IMR-90 (cell line): ENCODE data around the gene DNM3. TPM values are rescaled to one million over a fixed set of nuclear protein-coding genes. Genes with fewer than 3 reads are reported as not detected.

Experiments
- ATAC-seq: fragments of 200-7000 bp; cut with Tn5 transposase; 2 replicates; pipeline ENCODE4 v1.9.1; 2020; ENCODE audit warnings: low read depth, mild to moderate bottlenecking, moderate library complexity
- BruUV-seq: library from RNA; stranded (reverse); fragments of 400-500 nt; replicated peaks from 2 replicates; lab custom pipeline; 2021; lab: Mats Ljungman, UMichigan
- CTCF ChIA-PET: fragments of 300-600 bp; formaldehyde crosslinking; extraction: SDS; loops from one replicate; lab custom pipeline; 2021; ENCODE audit warnings: antibody characterized with exemption; lab: Yijun Ruan, JAX
- POLR2A ChIA-PET: fragments of 300-600 bp; sonication (Branson Sonifier 250); formaldehyde crosslinking; loops from one replicate; lab custom pipeline; 2022; ENCODE audit warnings: antibody characterized with exemption; ENCODE audit not compliant: unreplicated experiment; lab: Charles Lee
- DNase-seq: peaks from one replicate; pipeline ENCODE4 v3.0.0; 2013
- H2AFZ ChIP-seq: replicated peaks from 2 replicates; pipeline ENCODE3; 2013; ENCODE audit warnings: low read length, mild to moderate bottlenecking; ENCODE audit not compliant: poor library complexity
- H2AK5ac ChIP-seq: 2 replicates; pipeline ENCODE4 v1.6.1; 2013; ENCODE audit warnings: low read depth, low read length, inconsistent platforms
- H2AK9ac ChIP-seq: replicated peaks from 2 replicates; pipeline ENCODE3; 2013; ENCODE audit warnings: mild to moderate bottlenecking, low read depth, low read length, moderate library complexity; ENCODE audit not compliant: poor library complexity
- H2BK120ac ChIP-seq: 2 replicates; pipeline ENCODE4 v1.6.1; 2013; ENCODE audit warnings: low read depth, low read length, inconsistent platforms
- H2BK15ac ChIP-seq: 3 replicates; pipeline ENCODE4 v1.6.1; 2013; ENCODE audit warnings: low read depth, low read length, inconsistent platforms
- H2BK20ac ChIP-seq: 2 replicates; pipeline ENCODE4 v1.6.1; 2013; ENCODE audit warnings: low read depth, mild to moderate bottlenecking, inconsistent platforms, low read length, moderate library complexity
- H2BK5ac ChIP-seq: 2 replicates; pipeline ENCODE4 v1.6.1; 2013; ENCODE audit warnings: mild to moderate bottlenecking, low read depth, low read length, inconsistent platforms; ENCODE audit not compliant: poor library complexity, severe bottlenecking
- H3K14ac ChIP-seq: replicated peaks from 2 replicates; pipeline ENCODE4 v1.6.1; 2013; ENCODE audit warnings: low read depth, low read length, inconsistent platforms
- H3K18ac ChIP-seq: 2 replicates; pipeline ENCODE4 v1.6.1; 2013; ENCODE audit warnings: low read depth, low read length, control low read depth
- H3K23ac ChIP-seq: 2 replicates; pipeline ENCODE4 v1.6.1; 2013; ENCODE audit warnings: low read depth, low read length, inconsistent platforms
- H3K27ac ChIP-seq: 2 replicates; pipeline ENCODE4 v1.5.1; 2013; ENCODE audit warnings: mild to moderate bottlenecking, control low read depth, low read length; ENCODE audit not compliant: insufficient read depth
- H3K27me3 ChIP-seq: 2 replicates; pipeline ENCODE4 v1.6.1; 2013; ENCODE audit warnings: low read length; ENCODE audit not compliant: control insufficient read depth, insufficient read depth
- H3K36me3 ChIP-seq: 2 replicates; pipeline ENCODE4 v1.6.1; 2013; ENCODE audit warnings: low read length, mixed read lengths; ENCODE audit not compliant: control insufficient read depth, insufficient read depth
- H3K4ac ChIP-seq: 2 replicates; pipeline ENCODE4 v1.6.1; 2013; ENCODE audit warnings: low read depth, low read length, inconsistent platforms
- H3K4me1 ChIP-seq: 2 replicates; pipeline ENCODE4 v1.6.1; 2013; ENCODE audit warnings: low read length, mixed read lengths; ENCODE audit not compliant: control insufficient read depth, insufficient read depth
- H3K4me2 ChIP-seq: 2 replicates; pipeline ENCODE4 v1.6.1; 2013; ENCODE audit warnings: low read depth, mild to moderate bottlenecking, control low read depth, low read length, moderate library complexity
- H3K4me3 ChIP-seq: 2 replicates; pipeline ENCODE4 v1.5.1; 2013; ENCODE audit warnings: low read depth, mild to moderate bottlenecking, control low read depth, low read length, moderate library complexity; ENCODE audit not compliant: insufficient read depth
- H3K56ac ChIP-seq: 2 replicates; pipeline ENCODE4 v1.6.1; 2013; ENCODE audit warnings: low read length, inconsistent platforms; ENCODE audit not compliant: insufficient read depth; ENCODE audit errors: extremely low read depth
- H3K79me1 ChIP-seq, 2 experiments: 2 replicates each; pipeline ENCODE4 v1.6.1; 2013; ENCODE audit warnings: low read length in 2 of 2, inconsistent platforms in 1 of 2, low read depth in 1 of 2
- H3K9ac ChIP-seq: 2 replicates; pipeline ENCODE4 v1.6.1; 2013; ENCODE audit warnings: low read depth, low read length, control low read depth
- H3K9me1 ChIP-seq: 2 replicates; pipeline ENCODE4 v1.6.1; 2013; ENCODE audit warnings: low read length, inconsistent platforms; ENCODE audit not compliant: insufficient read depth
- H3K9me3 ChIP-seq: 2 replicates; pipeline ENCODE4 v1.6.1; 2013; ENCODE audit warnings: low read length; ENCODE audit not compliant: control insufficient read depth, insufficient read depth
- H4K20me1 ChIP-seq: 2 replicates; pipeline ENCODE4 v1.6.1; 2013; ENCODE audit warnings: low read length, inconsistent platforms; ENCODE audit not compliant: insufficient read depth
- H4K5ac ChIP-seq: 2 replicates; pipeline ENCODE4 v1.6.1; 2013; ENCODE audit warnings: mild to moderate bottlenecking, low read depth, low read length, control low read depth
- H4K8ac ChIP-seq, 2 experiments: 2 replicates each; pipeline ENCODE4 v1.6.1; 2013; ENCODE audit warnings: low read depth in 2 of 2, low read length in 2 of 2, control low read depth in 1 of 2, inconsistent platforms in 1 of 2
- H4K91ac ChIP-seq: 2 replicates; pipeline ENCODE4 v1.6.1; 2013; ENCODE audit warnings: low read depth, low read length, inconsistent platforms; ENCODE audit not compliant: insufficient read depth
- BHLHE40 ChIP-seq: fragments of 150-350 bp; IDR thresholded peaks from 2 replicates; pipeline ENCODE4 v1.6.1; 2016; ENCODE audit warnings: mild to moderate bottlenecking, low read depth, low read length
- CEBPB ChIP-seq: IDR thresholded peaks from 2 replicates; pipeline ENCODE4 v1.6.1; 2012; ENCODE audit warnings: low read depth, low read length, improper control_type of control experiment
- CHD1 ChIP-seq: IDR thresholded peaks from 2 replicates; pipeline ENCODE4 v1.6.1; 2012; ENCODE audit warnings: low read depth, low read length, improper control_type of control experiment
- FOS ChIP-seq: fragments of 150-350 bp; IDR thresholded peaks from 2 replicates; pipeline ENCODE4 v1.6.1; 2016; ENCODE audit warnings: low read depth, low read length
- MAFK ChIP-seq: IDR thresholded peaks from 2 replicates; pipeline ENCODE4 v1.6.1; 2012; ENCODE audit warnings: low read depth, low read length, improper control_type of control experiment
- MAZ ChIP-seq: IDR thresholded peaks from 2 replicates; pipeline ENCODE4 v1.6.1; 2012; ENCODE audit warnings: low read depth, mild to moderate bottlenecking, low read length, improper control_type of control experiment, moderate library complexity, borderline replicate concordance
- MXI1 ChIP-seq: IDR thresholded peaks from 2 replicates; pipeline ENCODE4 v1.6.1; 2012; ENCODE audit warnings: low read depth, mild to moderate bottlenecking, low read length, moderate library complexity, borderline replicate concordance
- NFE2L2 ChIP-seq: fragments of 150-350 bp; IDR thresholded peaks from 2 replicates; pipeline ENCODE4 v1.6.1; 2016; ENCODE audit warnings: low read depth, mild to moderate bottlenecking, low read length
- POLR2A ChIP-seq: IDR thresholded peaks from 2 replicates; pipeline ENCODE4 v1.6.1; 2012; ENCODE audit warnings: mild to moderate bottlenecking, low read depth, low read length
- RAD21 ChIP-seq: IDR thresholded peaks from 2 replicates; pipeline ENCODE4 v1.6.1; 2012; ENCODE audit warnings: low read length, improper control_type of control experiment
- RCOR1 ChIP-seq: IDR thresholded peaks from 2 replicates; pipeline ENCODE4 v1.6.1; 2012; ENCODE audit warnings: mild to moderate bottlenecking, low read length, improper control_type of control experiment; ENCODE audit not compliant: insufficient replicate concordance
- RFX5 ChIP-seq: IDR thresholded peaks from 2 replicates; pipeline ENCODE4 v1.8.0; 2012; ENCODE audit warnings: low read depth, mild to moderate bottlenecking, low read length, moderate library complexity
- SMC3 ChIP-seq: fragments of 150-350 bp; IDR thresholded peaks from 2 replicates; pipeline ENCODE4 v1.6.1; 2016; ENCODE audit warnings: low read depth, mild to moderate bottlenecking, antibody characterized with exemption, low read length, moderate library complexity
- USF2 ChIP-seq: fragments of 150-350 bp; IDR thresholded peaks from 2 replicates; pipeline ENCODE4 v1.6.1; 2017; ENCODE audit warnings: mild to moderate bottlenecking, antibody characterized with exemption, low read length, low read depth
- WGBS, 2 experiments: methylation state at CpG; one replicate each; pipeline versions ENCODE4 v1.1.5 to v1.1.7; 2013; ENCODE audit warnings: missing lambda C conversion rate in 2 of 2; ENCODE audit not compliant: insufficient read length in 1 of 2; ENCODE audit errors: extremely low coverage in 2 of 2; 5-methylcytosine and 5-hydroxymethylcytosine counted together
- dilution Hi-C: fragments of 300-500 bp; cut with HindIII; formaldehyde crosslinking; loops from one replicate; pipeline ENCODE4 v1.14.3; 2018; ENCODE audit warnings: low sequenced_read_pairs; ENCODE audit not compliant: unreplicated experiment
- in situ Hi-C: fragments of 300-500 bp; cut with MboI; formaldehyde crosslinking; loops from 3 replicates; pipeline ENCODE4 v1.14.3; 2019; ENCODE audit warnings: low sequenced_read_pairs, inconsistent platforms, mixed read lengths
- intact Hi-C: fragments of 100-400 bp; cut with micrococcal nuclease; formaldehyde crosslinking; loops from 2 replicates; pipeline ENCODE4 v1.10.0; 2022
- polyA plus RNA-seq, 3 experiments: library from polyadenylated mRNA; depleted of rRNA; stranded (reverse); fragments of >200 nt; gene quantifications; 2 replicates each; pipeline ENCODE4 v1.2.3, GENCODE V29; 2012; ENCODE audit warnings: low replicate concordance in 1 of 3
- total RNA-seq: library from RNA; depleted of rRNA; stranded (reverse); fragments of >200 nt; gene quantifications from 2 replicates; pipeline ENCODE4 v1.2.3, GENCODE V29; 2012
- TF ChIP-seq, protein P1 (sequence below): conservative IDR thresholded peaks from 2 replicates; pipeline ENCODE4 v1.5.1; 2012; ENCODE audit warnings: mild to moderate bottlenecking, low read depth, low read length, improper control_type of control experiment
- TF ChIP-seq, protein P2 (sequence below): fragments of 150-350 bp; IDR thresholded peaks from 2 replicates; pipeline ENCODE4 v1.6.1; 2016; ENCODE audit warnings: low read depth, mild to moderate bottlenecking, low read length, moderate library complexity, borderline replicate concordance

DNM3 gene
- total and polyA plus RNA-seq, 2 of the 4 experiments (the other 2 are of a cell fraction): 0.36 TPM

DNA sequence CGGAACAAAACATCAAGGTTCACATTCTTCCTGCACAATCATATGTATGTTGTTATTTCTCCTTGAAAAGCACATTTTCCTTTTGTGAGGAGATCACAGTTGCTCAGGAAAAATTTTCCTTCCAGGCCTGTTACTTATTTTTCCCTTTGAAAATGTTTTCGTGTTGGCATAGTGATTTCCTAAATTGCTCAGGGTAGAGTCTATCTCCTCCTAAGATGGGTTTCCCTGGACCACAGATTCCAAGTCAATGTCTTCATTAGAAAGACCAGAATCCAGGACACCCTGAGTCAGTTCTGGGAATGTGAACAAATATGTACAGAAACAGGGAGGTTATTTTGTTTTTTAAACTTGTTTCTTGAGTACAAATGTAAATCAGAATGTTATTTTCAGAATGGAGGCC, 484.8 kb downstream of the DNM3 start:
- TF ChIP-seq NFE2L2 (no peak), MAZ (no peak), MAFK (no peak), CEBPB (no peak), SMC3 (no peak), BHLHE40 (no peak), CHD1 (no peak), RAD21 (no peak), POLR2A (no peak), RCOR1 (no peak), USF2 (no peak), RFX5 (no peak), FOS (no peak), MXI1 (no peak)
- TF ChIP-seq, protein P1, sequence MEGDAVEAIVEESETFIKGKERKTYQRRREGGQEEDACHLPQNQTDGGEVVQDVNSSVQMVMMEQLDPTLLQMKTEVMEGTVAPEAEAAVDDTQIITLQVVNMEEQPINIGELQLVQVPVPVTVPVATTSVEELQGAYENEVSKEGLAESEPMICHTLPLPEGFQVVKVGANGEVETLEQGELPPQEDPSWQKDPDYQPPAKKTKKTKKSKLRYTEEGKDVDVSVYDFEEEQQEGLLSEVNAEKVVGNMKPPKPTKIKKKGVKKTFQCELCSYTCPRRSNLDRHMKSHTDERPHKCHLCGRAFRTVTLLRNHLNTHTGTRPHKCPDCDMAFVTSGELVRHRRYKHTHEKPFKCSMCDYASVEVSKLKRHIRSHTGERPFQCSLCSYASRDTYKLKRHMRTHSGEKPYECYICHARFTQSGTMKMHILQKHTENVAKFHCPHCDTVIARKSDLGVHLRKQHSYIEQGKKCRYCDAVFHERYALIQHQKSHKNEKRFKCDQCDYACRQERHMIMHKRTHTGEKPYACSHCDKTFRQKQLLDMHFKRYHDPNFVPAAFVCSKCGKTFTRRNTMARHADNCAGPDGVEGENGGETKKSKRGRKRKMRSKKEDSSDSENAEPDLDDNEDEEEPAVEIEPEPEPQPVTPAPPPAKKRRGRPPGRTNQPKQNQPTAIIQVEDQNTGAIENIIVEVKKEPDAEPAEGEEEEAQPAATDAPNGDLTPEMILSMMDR: no peak
- TF ChIP-seq, protein P2, sequence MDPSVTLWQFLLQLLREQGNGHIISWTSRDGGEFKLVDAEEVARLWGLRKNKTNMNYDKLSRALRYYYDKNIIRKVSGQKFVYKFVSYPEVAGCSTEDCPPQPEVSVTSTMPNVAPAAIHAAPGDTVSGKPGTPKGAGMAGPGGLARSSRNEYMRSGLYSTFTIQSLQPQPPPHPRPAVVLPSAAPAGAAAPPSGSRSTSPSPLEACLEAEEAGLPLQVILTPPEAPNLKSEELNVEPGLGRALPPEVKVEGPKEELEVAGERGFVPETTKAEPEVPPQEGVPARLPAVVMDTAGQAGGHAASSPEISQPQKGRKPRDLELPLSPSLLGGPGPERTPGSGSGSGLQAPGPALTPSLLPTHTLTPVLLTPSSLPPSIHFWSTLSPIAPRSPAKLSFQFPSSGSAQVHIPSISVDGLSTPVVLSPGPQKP: no peak
- in situ Hi-C loops: no loop called here
- H2BK20ac ChIP-seq: no peak overlapping the region
- no peak overlapping the region for H3K18ac ChIP-seq
- H2BK5ac ChIP-seq: no peak overlapping the region
- H4K91ac ChIP-seq: no peak overlapping the region
- H2AFZ ChIP-seq: no peak overlapping the region
- POLR2A ChIA-PET: no interaction called here
- H4K20me1 ChIP-seq: no peaks in the 10 kb centered on the region
- no peak overlapping the region for H3K4me2 ChIP-seq
- no peak overlapping the region for H3K23ac ChIP-seq
- no TSS peak for BruUV-seq
- H3K9me3 ChIP-seq: no peaks in the 10 kb centered on the region
- no peak overlapping the region for H2BK120ac ChIP-seq
- intact Hi-C loops: no loop called here
- no peak overlapping the region for H3K4me3 ChIP-seq
- no peaks in the 10 kb centered on the region for H3K79me1 ChIP-seq
- no peak overlapping the region for H2BK15ac ChIP-seq
- no peak overlapping the region for H2AK5ac ChIP-seq
- H3K9me1 ChIP-seq: no peaks in the 10 kb centered on the region; the same call in 1 of the 2 replicates
- H4K5ac ChIP-seq: no peak overlapping the region
- DNase-seq (peak; percentile 35), ATAC-seq (no peak)
- peaks cover 17% of the 10 kb centered on the region for H3K4me1 ChIP-seq
- no peaks in the 10 kb centered on the region for H3K36me3 ChIP-seq
- H3K14ac ChIP-seq: no peak overlapping the region
- H2AK9ac ChIP-seq: no peak overlapping the region
- H3K4ac ChIP-seq: no peak overlapping the region
- CTCF ChIA-PET: no interaction called here
- dilution Hi-C loops: no loop called here
- H3K27ac ChIP-seq: no peak overlapping the region
- no peaks in the 10 kb centered on the region for H3K27me3 ChIP-seq
- H4K8ac ChIP-seq: no peak overlapping the region
- no peak overlapping the region for H3K9ac ChIP-seq
- WGBS, 2 experiments: no CpG with 5 or more reads among the region's 2 CpGs
- no peak overlapping the region for H3K56ac ChIP-seq
